C4-2B (cell line): Measurements from ENCODE around the gene CTNNA3.
A peak's percentile ranks its signal among the peaks of the same experiment; 100 is the strongest.
"Not testable (repeated sequence)": the region's sequence is repeated elsewhere in the genome, so short reads cannot be mapped to it uniquely, and the experiment has no call there.

Experiments
- H3K27ac ChIP-seq: fragments of 450-650 bp; 2 replicates; pipeline ENCODE4 v1.5.1; 2017
- CTCF ChIP-seq: fragments of 450-650 bp; conservative IDR thresholded peaks from 2 replicates; pipeline ENCODE4 v1.5.1; 2017; ENCODE audit warnings: mild to moderate bottlenecking
- ZFX ChIP-seq: fragments of 450-650 bp; IDR thresholded peaks from 2 replicates; pipeline ENCODE4 v1.6.1; 2017

CTNNA3 gene

GRCh38 chr10:67698164-67698563, 2.2 kb upstream of the CTNNA3 start:
- no peak for TF ChIP-seq ZFX
- TF ChIP-seq CTCF, result no peak
- H3K27ac ChIP-seq, result no peak overlapping the region

DNA sequence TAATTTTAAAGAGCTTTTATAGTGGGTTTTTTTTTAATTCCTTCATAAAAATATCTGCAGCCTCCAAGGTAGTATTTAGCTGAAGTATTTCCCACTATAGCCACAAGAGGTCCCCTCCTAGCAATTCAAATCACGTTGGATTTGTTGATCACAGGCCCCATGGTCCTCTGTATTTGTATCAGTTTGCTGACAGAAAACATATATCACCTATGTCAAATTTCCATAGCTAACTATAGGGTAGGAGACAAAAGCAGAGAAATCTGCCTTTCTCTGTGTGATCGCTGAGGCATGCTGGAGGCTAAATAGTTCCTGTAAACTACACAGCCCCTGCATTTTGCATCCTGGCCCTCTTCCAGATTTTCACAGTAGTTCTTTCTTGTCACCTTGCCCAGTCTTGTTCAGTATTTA, 1.7 kb upstream of the CTNNA3 start:
- no peak overlapping the region for H3K27ac ChIP-seq
- TF ChIP-seq ZFX (no peak), CTCF (peak; percentile 88)

- H3K27ac ChIP-seq, result no peak overlapping the region
- no peak for TF ChIP-seq CTCF
- TF ChIP-seq ZFX, result no peak
These were observed 684 bp upstream of the CTNNA3 start for GRCh38 chr10:67696679-67697078.

GRCh38 chr10:67695555-67695954, 440 bp downstream of the CTNNA3 start:
- no peak for TF ChIP-seq CTCF
- no peak overlapping the region for H3K27ac ChIP-seq

- not testable (repeated sequence) for H3K27ac ChIP-seq
These were observed 4.1 kb downstream of the CTNNA3 start for GRCh38 chr10:67691861-67692260.

- not testable (repeated sequence) for H3K27ac ChIP-seq
These were observed 5.5 kb downstream of the CTNNA3 start for GRCh38 chr10:67690540-67690939.

DNA sequence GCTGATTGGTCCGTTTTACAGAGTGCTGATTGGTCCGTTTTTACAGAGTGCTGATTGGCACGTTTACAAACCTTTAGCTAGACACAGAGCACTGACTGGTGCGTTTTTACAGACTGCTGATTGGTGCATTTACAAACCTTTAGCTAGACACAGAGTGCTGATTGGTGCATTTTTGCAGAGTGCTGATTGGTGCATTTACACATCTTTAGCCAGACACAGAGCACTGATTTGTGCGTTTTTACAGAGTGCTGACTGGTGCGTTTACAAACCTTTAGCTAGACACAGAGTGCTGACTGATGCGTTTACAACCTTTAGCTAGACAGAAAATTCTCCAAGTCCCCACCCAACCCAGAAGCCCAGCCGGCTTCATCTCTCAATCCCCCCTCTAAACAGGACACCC, 11.9 kb downstream of the CTNNA3 start:
- not testable (repeated sequence) for H3K27ac ChIP-seq

DNA sequence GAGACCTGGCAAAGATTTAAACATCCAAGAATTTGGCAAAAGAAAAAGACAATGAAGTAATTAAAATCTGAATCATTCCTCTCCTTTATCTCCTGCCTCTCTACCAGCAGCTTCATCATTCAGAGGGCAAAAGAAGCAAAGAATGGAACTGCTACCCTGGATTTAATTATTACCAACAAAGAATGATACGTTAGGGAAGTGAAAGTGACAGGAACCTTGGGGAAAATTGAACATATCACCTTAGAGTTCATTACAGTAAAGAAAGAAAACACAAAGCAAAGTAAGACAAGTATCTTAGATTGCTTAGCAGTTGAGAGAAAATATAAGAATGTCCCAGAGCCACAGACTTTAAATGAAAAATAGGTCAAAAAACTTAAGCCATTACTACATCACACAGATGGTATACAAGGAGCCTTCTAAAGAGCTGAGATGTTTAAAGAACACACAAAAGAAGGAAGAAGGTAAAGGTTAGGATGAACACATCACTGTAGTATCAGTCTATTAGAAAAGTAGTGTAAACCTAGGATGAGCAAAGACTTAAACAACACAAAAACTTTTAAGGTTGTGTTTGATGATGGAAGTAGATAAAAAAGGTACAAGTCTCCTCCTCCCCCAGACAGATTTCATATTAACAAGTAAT, 17.5 kb downstream of the CTNNA3 start:
- no peak overlapping the region for H3K27ac ChIP-seq
- TF ChIP-seq CTCF (no peak), ZFX (no peak)

DNA sequence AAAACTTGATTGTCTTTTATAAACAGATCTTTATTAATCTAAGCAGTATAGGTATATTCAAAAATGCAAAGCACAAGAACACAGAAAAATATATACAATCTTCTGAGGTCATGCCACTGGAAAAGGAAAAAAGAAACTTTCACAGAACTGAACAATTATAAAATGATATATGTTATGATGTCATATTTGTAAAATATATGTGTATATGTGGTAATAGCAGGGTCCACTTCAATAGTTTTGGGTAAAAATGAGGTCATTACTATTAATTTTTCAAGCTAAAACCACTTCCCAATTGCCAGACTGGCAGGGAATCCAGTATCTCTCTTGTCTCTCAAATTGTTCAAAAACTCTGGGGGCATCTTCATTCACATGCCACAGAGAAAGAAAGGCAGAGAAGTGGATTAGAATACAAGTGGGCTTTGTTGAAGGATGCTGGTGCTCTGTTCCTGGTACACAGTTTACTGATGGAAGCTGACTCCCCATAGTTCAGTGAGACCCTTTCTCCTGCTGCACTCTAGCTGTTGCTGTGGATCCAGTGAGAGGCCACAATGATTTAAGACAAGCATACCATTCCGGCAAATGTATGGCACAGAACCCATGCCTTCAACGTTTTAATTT, 19.7 kb downstream of the CTNNA3 start:
- no peak for TF ChIP-seq ZFX
- TF ChIP-seq CTCF, result no peak
- no peak overlapping the region for H3K27ac ChIP-seq
